Stimulated activated CD8-positive, alpha-beta memory T cell treated with anti-CD3 and anti-CD28 coated beads, Interleukin-12 subunit alpha, Interleukin-12 subunit beta, amount 100 ng/mL, for 24 hours (primary cell): ENCODE measurements around the gene DSC3.

Experiments
- DNase-seq: peaks from one replicate; pipeline ENCODE4 v3.0.0-alpha.2; 2020; ENCODE audit errors: extremely low read depth

The DSC3 gene

DNA sequence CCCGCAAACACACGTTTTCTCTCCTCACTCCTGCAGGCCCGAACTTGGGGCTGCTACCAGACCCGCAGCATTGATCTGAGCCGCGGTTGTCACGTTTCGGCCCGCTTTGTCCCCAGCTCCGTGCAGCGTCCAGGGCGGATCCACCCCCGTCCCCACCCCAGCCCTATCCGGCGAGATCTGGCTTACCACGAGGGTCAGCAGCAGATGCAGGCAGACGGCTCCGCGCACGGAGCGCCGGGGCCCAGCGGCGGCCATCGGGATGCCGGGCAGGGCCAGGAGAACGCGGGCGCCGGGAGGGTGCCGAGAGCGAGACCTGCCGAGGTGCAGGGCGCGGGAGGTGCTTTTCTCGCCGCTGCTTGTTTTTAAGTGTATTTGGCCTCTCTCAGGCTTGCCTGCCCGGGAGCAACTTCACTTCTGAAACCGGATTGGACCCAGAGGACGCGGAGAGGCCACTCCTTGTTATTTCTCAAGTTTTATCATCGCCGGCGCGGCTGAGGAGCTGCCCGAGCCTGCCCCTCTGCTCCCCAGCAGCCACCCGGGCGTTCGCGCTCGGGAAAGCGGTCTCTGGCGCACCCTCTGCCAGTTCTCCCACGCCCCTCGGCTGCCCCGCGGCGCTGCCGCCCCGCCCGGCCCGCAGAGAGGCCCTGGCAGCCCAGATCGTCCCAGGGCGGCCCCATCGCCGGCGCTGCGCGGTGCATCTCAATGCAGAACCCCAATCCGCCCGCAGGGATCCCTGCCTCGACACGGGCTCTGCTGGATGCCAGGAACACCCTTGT is at the start of gene DSC3:
TSS of gene DSC3 (minus strand) at position 337 of the 776 bp plus-strand sequence. CDS start at position 255, 82 bp downstream.
- DNase-seq: no peak

DNA sequence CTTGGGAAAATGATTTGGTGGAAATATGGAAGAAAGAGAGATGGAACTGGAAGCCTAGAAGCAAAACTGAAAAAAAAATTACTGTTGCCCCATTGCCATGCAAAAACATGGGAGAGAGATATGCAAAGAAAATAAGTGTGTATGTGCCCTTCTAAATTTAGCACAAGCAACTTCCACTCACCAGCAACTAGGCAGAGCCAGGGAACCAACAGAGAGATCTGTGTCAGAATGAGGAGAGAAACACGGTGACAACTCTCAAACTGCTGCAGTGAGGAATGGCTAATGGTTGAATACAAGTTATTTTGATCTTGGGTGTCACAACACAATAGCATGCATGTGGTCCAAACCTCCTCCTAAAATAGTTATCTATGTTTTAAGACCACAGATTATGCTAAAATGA is 48.8 kb upstream of the DSC3 start:
- DNase-seq: no peak

DNA sequence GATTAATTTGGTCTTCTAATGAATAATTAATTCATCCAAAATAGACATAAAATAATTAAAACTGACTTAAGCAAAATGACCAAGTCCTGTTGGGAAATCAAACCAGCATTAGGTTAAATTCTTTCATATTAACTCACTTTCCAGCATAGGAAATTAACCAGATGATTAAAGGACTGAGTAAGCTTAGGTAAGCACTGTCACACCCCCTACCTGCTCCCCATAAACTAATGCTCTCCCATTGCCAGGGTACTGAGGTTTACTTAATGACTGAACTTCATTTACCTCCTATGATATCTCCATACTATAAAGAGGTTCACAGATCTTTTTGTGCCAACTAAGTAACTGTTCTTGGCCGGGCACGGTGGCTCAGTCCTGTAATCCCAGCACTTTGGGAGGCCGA is 46.0 kb upstream of the DSC3 start:
- no peak for DNase-seq

DNA sequence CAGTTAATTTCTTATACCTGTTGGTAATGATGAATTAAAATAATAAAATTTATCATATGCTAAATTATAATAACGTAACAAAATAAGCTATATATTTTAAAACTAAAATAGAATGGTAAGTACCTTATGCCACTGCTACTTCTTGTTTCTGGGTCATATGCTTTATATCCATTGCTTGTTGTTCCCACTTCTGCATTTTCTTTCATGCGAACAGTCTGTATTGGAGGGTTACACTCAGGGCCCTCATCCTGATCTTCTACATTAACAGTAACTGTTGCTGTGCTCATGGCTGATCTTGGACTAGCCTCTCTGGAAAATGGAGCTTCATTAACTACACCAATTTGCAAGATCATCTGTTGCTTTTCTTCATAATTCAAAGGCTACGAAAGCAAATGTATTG is 37.4 kb upstream of the DSC3 start:
- no peak for DNase-seq

DNA sequence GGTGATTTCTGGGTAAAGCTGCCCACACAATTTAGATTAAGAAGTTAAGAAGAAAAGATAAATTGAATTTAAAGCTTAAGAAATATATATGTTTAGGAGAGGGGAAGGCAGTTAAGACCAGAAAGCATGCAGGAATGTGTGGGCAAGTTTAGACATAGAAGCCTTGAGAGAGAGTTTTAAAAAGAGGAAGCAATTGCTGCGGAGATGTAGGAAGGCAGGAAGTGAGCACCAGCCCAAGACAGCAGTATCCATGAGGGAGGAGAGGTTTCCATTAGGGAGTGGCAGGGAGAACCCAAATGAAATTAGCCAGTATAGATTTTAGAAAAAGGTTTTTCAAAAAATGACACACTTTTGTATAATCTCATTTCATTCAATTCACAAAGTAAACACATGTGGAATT is 35.3 kb upstream of the DSC3 start:
- DNase-seq: no peak

DNA sequence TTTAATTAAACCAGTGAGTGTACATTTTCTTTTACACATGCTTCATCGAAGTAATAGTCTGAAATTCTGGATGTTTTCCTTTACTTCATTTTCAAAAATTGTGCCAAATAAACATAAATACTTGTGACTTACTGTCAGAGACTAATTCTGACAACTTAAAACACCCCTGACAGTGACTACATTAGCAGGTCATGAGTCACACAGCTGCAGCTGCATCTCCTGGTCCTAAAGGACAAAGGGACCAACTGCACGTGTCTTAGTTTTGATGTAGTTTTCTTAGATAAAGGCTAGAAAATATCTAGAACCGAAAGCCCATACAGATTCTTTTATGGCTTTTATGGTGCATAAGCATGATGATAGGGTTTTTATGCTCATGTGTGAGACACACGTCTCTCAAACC is 29.6 kb upstream of the DSC3 start:
- DNase-seq: no peak

DNA sequence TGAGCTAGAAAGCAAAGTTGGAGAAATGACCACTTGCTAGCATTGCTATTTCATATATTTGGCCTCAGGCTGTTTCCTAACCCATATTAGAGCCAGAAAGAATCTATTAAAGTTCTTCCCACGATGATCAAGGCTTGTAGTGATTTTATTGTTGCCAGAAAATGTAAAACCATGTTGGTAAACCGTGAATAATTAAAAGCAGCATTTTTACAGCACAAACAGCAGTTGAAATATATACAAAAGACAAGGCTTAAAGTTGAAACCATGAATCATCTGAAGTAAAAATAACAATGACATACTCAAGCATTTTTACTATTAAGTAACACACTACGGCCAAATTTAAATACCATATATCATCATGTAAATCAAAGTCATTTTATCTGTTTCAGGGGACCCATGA is 27.7 kb upstream of the DSC3 start:
- DNase-seq: no peak

DNA sequence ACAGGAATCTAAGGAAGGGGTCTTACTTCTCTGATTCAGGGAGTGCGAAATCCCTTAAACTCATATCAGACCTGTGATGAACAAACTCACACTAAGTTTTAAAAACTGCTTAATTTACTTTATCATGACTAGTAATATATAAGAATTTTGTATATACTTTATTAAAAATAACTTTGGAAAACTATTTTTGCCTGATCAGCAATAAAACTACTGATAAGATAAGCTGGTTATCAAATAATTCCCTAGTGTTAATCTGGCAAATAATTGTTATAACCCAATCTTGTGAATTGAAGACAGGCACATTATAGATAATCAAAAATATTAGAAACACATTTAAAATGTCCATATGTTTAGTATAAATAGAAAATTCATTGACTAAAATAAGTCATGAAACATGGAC is 23.7 kb upstream of the DSC3 start:
- no peak for DNase-seq

DNA sequence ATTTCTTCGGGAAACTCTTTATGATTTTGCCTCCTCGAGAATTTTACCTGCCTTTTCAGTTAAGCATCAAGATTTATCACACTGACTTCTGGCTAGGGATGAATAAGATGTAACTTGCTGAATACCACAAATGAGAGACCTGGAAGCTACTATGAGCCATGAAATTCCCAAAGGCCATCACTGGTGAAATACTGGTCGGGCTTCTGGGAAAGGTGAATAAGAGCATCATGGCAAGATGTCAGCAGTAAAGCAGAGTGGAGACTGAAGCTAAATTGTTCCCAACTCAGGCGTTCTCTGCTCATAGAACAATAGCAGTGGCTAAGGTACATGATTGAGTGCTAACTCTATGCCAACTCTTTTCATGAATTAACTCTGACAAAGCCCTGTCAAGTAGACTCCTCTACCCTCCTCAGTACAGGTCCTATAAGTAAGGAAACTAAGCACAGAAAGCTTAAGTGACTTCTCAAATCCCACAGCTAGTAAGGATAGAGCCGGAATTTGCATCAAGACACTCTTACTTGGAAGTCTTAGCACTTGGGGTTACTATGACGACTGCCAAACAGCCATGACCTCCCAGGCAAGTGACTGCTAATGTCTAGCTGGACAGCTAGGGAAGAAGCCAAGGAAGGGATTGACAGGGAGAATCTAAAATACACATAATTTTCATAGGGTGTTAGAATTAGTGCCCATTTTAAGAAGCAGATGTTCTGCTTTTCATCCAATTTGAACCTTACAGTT is 22.7 kb upstream of the DSC3 start:
- DNase-seq: no peak

DNA sequence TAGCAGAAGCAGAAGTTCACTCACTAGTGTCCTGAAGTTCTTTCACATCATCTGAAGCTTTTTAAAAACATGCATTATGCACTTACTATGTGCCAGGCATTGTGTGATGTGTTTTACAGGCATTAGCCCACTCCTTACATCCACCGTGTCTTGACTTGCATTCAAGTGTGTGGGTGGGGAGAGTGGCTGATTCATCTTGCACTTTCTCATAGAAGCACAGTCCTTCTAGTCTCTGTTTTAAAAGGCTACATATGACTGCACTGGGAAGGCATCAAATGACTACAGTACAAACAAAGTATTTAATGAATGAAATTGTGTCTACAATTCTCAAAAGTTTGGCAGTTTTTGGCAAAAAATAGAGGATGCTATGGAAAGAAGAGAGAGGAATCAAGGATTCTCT is 21.6 kb upstream of the DSC3 start:
- no peak for DNase-seq

DNA sequence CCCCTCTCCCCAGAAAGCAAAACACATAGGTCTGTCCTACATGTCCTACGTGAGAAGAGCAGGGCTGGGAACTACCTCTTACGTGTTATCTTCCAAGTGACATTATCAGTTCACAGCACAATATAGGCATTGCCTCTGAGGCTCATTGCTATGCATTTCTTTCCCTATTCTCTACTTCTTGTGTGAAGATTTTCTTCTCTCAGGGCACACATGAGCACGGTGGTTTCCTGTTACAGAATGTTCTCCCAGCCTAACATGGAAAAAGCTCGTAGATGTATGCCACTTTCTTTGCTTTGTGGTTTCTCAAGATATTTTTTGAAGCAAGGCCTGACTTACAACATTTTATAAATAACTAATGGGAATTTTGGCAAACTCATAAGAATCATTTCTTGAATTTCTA is 19.4 kb upstream of the DSC3 start:
- no peak for DNase-seq

DNA sequence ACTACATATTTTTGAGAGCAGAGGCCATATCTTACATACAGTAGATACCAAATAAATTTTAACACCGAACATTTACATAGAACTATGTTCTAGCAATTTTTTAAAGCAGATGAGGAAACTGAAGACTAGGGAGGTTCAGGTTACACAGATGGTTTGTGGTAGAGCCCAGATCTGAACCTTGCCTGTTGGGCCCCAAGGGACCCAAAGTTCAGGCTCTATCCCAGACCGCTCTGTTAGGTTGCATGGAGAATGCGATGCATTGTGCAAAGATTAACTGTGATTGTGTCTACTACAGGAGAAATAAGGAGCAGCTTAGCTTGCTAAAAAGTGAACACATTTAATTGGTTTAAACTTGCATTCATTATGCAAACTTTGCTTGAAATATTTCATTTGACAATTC is 16.4 kb upstream of the DSC3 start:
- DNase-seq: no peak

DNA sequence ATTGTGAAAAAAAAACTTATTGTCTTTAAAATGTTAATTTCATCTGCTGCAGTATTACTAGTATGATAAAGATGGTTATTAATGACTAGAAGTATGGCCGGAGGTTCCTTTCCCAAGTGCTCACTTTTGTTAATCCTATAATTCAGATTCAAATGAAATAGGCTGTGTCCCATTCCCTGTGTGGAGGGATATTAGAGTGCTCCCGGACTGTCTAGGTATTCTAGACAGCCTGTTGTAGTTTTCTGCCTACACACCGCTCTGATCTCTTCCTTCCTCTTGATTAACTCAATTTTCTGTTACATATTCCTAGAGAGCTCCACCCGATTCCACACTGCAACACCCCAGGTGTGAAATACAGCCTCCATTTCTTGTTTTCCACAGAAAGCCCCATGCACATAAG is 15.4 kb upstream of the DSC3 start:
- DNase-seq: no peak

DNA sequence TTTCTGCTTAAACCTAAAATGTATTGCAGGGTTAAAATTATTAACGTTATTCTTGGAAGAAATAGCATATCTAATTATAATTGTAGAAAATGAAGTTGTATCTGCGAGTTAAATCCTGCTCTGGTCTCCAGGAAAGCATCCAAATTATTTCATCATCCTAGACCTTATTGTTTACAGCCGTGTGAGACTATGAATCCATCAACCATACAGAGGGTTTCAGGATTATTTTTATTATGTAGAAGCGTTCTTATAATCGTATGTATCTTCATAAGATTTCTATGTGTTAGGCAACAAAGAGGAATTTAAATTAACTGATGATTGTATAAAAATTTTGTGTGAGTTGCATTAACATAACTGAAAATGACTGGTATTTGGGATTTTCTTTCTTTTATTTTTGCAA is 14.5 kb upstream of the DSC3 start:
- no peak for DNase-seq

DNA sequence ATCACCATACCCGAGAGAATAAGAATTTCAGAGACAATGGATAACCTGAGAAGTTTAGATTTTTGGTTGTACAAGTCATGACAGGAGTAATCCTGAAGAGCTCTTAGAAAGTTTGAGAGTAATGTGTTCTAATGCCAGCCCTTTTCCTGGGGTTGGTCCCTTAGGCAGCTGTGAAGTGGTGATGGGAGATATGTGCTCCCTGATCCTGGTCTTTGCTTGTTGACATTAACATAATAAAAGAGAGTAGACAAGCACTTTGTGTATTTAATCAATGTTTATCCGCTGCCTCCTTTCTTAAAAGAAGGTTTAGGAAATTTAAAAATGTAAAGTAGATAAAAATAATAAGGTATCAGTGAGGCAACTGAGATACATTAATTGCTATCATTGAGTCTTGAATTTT is 13.8 kb upstream of the DSC3 start:
- DNase-seq: no peak

DNA sequence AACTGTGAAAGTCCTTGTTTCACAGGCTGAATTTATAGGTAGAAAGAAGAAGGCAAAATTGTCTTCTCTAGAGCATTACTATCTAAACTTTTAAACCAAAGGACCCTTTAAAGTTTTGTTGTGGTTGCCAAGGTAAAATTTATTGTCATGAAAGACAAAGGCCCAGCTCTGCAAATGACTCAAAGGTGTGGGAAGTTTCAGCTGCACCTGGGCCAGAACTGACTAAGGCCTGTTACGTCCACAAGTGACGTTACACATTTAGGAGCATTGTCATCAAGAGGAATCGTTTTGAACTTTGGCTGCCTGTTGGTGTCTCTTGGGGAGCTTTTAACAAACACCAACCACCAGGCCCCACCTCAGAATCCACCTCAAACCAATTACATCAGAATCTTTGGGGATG is 8.1 kb upstream of the DSC3 start:
- DNase-seq: no peak

DNA sequence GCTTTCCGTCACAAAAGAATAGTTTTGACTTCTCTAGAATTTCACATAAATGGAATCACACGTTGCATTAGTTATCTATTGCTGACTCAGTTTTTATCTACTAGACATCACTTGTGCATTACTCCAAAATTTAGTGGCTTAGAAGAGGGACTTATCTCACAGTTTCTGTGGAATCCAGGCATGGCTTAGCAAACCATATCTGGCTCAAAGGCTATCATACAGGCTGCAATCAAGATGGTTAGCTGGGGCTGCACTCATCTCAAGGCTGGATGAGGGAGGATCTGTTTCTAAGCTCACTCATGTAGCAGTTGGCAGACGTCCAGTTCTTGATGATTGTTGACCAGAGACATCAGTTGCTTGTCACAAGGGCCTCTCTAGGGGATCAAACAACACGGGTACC is 6.6 kb upstream of the DSC3 start:
- no peak for DNase-seq

DNA sequence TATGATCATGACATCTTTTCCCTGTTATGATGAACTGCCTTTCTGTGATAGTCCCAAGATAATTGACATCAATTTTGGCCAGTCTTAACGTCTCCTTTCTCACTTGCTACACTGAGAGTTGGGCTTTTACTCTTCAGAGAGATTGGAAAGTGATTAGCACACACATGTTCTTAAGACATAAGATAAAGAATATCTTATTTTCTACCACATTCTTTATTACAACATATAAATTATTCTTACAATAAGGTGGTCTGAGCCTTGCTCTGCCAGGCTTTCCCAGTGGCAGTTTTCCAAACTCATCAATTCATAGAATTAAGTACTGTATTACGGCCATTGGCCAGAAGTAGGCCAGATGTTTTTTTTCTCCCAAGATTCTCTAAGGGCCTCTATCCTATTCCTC is 5.7 kb upstream of the DSC3 start:
- no peak for DNase-seq

DNA sequence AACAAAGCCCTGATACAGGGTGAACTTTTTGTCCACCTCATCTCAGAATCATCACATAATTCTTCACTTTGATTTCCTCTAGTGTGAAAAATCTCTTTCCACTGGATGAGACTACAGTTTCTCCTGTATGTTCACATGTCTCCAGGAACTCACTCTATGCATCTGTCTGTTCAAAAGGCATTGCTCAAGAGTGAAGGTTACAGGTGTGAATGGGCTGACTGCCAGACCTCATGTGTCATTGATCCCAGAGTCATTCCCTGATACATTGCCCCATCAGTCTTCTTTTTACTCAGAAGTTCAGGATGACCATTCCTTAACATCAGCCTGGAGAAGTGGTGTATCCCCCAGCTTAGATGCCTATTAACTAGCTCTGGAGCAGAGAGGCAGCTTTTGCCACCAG is 4.4 kb upstream of the DSC3 start:
- no peak for DNase-seq

DNA sequence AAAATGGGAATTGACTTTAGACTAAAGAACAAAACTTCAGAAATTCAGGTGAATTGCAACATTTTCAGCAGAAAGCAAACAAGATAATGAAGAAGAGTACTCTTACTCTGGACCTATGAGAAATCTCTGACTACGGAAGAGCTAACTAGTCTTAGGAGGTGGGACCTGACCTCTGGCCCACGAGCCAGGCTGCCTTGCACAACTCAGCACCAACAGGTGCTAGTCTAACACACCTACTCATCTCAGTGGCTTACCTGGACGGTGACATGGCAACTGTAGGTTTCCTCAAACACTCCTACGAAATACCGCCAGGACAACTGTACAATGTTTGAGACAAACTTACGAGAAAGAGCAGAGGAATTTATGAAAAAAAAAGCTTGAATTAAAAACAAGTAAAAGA is 3.1 kb upstream of the DSC3 start:
- DNase-seq: no peak

DNA sequence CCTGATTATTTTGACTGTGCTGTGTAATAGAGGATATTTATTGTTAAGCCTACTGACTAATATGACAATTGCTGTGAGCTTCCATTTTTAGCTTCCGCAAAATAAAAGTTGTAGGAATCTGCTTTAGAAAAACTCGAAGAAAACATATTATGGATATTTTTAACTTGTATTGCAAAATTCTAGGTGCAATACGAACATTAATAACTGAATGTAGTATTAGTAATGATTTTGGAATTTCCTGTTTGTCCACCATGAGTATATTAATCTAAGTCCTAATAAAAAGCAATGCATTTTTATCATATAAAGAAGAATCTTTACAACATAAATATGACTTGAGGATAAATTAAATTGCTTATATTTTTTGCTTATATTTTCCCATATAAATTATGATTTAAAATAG is 2.4 kb upstream of the DSC3 start:
- DNase-seq: no peak

DNA sequence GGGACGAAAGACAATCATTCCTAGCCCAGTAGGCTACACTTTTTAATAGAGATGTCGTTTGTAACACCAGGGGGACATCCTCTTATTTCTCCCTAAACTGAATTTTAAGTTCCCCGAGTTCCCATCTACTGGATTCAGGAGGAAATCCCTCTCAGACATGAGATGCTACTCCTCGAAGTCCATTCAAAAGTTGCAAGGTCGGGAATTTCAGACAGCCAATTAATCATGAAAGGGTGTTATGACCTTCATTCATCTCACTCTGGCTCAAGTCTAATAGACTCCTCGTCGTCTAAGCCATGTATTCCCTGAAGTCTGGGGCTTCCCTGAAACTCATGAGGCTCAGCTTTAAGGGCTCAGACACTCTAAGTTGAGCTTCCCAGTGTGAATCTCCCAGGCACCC is 1.2 kb upstream of the DSC3 start:
- no peak for DNase-seq

DNA sequence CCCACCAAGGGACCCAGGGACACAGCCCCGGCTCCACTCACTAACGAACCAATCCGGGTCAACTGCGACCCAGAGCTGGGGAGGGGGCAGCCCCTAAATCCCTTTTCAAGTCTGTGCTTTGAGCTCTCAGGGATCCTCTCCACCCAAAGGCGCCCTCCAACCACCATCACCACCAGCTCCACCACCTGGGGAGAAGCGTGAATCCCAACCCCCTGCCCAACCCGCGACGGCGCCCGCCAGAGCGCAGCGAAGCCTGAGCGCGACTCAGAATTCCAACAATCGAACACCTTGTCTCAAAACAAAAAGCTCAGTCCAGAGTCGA is 497 bp downstream of the DSC3 start:
- no peak for DNase-seq
